CD4-positive, alpha-beta memory T cell (primary cell): ENCODE results near the gene SSU72. TPM values are rescaled to one million over a fixed set of nuclear protein-coding genes. Genes with fewer than 3 reads are reported as not detected.

Experiments used
- CTCF ChIA-PET: fragments of 350-600 bp; sonication (Branson Sonifier 250); formaldehyde crosslinking; loops from one replicate; lab custom pipeline; 2021; ENCODE audit warnings: inconsistent platforms; ENCODE audit not compliant: partially characterized antibody; lab: Charles Lee
- POLR2A ChIA-PET: fragments of 350-600 bp; sonication (Branson Sonifier 250); formaldehyde crosslinking; loops from one replicate; lab custom pipeline; 2021; ENCODE audit not compliant: partially characterized antibody; lab: Charles Lee
- DNase-seq, 5 donors: peaks; one replicate each; pipeline versions ENCODE4 v3.0.0 to v3.0.0-alpha.2; 2020 to 2022; ENCODE audit warnings: mixed read lengths in 1 of 5
- H3K27ac ChIP-seq: one replicate; pipeline ENCODE4 v1.7.0; 2013; ENCODE audit warnings: low read depth, low read length
- H3K27me3 ChIP-seq: 2 replicates; pipeline ENCODE4 v1.7.0; 2013; ENCODE audit warnings: mild to moderate bottlenecking, low read length, moderate library complexity; ENCODE audit not compliant: insufficient read depth
- H3K36me3 ChIP-seq: 2 replicates; pipeline ENCODE4 v1.7.0; 2013; ENCODE audit warnings: mild to moderate bottlenecking, low read length, moderate library complexity; ENCODE audit not compliant: insufficient read depth
- H3K4me1 ChIP-seq: 2 replicates; pipeline ENCODE4 v1.7.0; 2013; ENCODE audit warnings: mild to moderate bottlenecking, low read length, moderate library complexity; ENCODE audit not compliant: insufficient read depth
- H3K4me3 ChIP-seq, 2 donors: one replicate each; pipeline ENCODE4 v1.7.0; 2013; ENCODE audit warnings: low read length in 2 of 2, mild to moderate bottlenecking in 1 of 2
- H3K9me3 ChIP-seq, 2 donors: one replicate each; pipeline ENCODE4 v1.7.0; 2013; ENCODE audit warnings: low read length in 2 of 2, control low read depth in 1 of 2; ENCODE audit not compliant: control insufficient read depth in 1 of 2
- H3K27ac Mint-ChIP-seq, 7 donors: one replicate each; pipeline ENCODE4 v1.8.0; 2020 to 2021; ENCODE audit warnings: mixed read lengths in 7 of 7, mild to moderate bottlenecking in 6 of 7, inconsistent platforms in 3 of 7, moderate library complexity in 3 of 7
- H3K27me3 Mint-ChIP-seq, 2 donors: one replicate each; pipeline ENCODE4 v1.8.0; 2020 to 2021; ENCODE audit warnings: mixed read lengths in 2 of 2
- H3K36me3 Mint-ChIP-seq, 2 donors: one replicate each; pipeline ENCODE4 v1.8.0; 2020 to 2021; ENCODE audit warnings: mixed read lengths in 2 of 2, inconsistent platforms in 1 of 2, mild to moderate bottlenecking in 1 of 2
- H3K4me1 Mint-ChIP-seq, 4 donors: one replicate each; pipeline ENCODE4 v1.8.0; 2020 to 2021; ENCODE audit warnings: mixed read lengths in 4 of 4, mild to moderate bottlenecking in 1 of 4
- H3K4me3 Mint-ChIP-seq, 8 donors: one replicate each; pipeline ENCODE4 v1.8.0; 2020 to 2021; ENCODE audit warnings: mixed read lengths in 8 of 8, mild to moderate bottlenecking in 7 of 8, moderate library complexity in 6 of 8, inconsistent platforms in 3 of 8
- H3K9me3 Mint-ChIP-seq, 8 donors: one replicate each; pipeline ENCODE4 v1.8.0; 2020 to 2021; ENCODE audit warnings: mixed read lengths in 8 of 8, mild to moderate bottlenecking in 5 of 8, inconsistent platforms in 3 of 8, moderate library complexity in 1 of 8
- intact Hi-C: fragments of 100-400 bp; cut with micrococcal nuclease; formaldehyde crosslinking; loops from one replicate; pipeline ENCODE4 v1.15.1; 2023
- polyA plus RNA-seq, 2 donors: library from polyadenylated mRNA; unstranded; fragments of 300-500 nt; fragmentation: Illumina TruSeq; gene quantifications; one replicate each; pipeline ENCODE4 v1.2.3, GENCODE V29; 2021
- total RNA-seq, 2 experiments: library from RNA; stranded (reverse); gene quantifications; one replicate each; pipeline ENCODE4 v1.2.3, GENCODE V29; 2021

SSU72 gene
- total and polyA plus RNA-seq, 4 experiments from 2014 or later = 128 to 209 (median 167) TPM

DNA sequence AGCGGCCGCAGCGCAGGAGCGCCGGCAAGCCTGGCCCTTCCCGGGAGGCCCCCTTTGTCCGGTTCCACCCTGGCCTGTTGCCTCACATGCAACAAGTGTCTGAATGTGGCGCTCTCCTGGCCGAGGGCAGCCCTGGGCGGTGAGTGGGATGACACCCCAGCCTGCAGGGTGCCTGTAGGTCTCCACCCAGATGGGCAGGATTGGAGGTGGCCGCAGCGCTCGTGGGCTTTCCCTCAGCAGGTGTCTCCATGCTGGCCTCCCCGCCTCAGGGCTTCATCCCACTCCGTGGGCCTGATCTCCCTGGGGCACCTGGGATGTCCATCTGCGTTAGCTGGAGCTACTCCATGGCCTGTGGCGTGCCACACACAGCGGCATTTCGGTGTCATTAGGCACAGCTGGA, 42.2 kb upstream of the SSU72 start:
- no peak for DNase-seq
- intact Hi-C loops = no loop called here
- POLR2A ChIA-PET = interaction anchor here (1.2 to 6.8 kb wide), 2 partner anchors 9 to 13 kb away, joined by 4 to 152 read pairs; partner anchors contain the start of gene MMP23B

DNA sequence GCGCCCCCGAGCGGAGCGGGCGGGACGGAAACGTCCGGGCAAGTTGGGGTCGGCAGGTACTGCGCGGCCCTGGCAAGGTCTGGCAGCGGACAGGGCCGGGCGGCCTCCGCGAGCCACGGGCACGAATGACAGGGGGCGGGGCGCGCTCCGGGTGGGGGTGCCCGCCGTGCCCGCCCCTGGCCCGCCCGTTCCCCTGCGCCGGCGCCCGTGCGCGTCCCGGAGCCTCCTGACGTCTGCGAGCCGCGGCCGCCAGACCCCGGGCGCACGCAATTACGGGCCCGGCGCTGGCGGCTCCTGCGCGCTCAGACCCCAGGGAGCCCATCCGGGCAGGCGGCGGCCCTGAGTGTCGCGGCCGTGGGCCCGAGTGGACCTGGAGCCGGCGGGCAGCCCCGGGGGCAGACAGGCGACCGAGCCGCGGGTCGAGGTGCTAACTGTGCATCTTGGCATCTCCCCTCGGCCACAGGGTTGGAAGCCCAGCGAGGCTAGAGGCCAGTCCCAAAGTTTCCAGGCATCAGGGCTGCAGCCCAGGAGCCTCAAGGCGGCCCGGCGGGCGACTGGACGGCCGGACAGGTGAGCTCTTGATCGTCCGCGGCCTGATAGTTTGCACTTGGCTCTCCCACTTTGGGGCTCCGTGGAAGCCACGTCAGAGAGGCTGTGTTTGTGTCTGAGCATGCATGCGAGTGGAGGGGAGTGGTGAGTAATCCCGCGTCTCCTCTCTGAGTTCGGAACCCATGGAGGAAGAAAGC, 41.6 kb upstream of the SSU72 start:
- peaks cover 10 to 38% (median 24%) of the 10 kb centered on the region in 4 donors for H3K4me1 Mint-ChIP-seq
- H3K27me3 ChIP-seq = no peaks in the 10 kb centered on the region
- intact Hi-C loops = no loop called here
- peaks cover 29% of the 10 kb centered on the region for H3K4me1 ChIP-seq
- CTCF ChIA-PET = interaction anchor here (1.4 kb wide), 1 partner anchor 11 kb away, joined by 3 read pairs; no protein-coding TSS in a partner anchor
- H3K9me3 Mint-ChIP-seq = no peaks in the 10 kb centered on the region
- no peaks in the 10 kb centered on the region for H3K9me3 ChIP-seq
- no peaks in the 10 kb centered on the region for H3K27me3 Mint-ChIP-seq
- POLR2A ChIA-PET = interaction anchor here (1.0 to 6.8 kb wide), 18 partner anchors 9 to 932 kb away, joined by 3 to 152 read pairs (median 6); partner anchors contain the start of genes ATAD3A, AURKAIP1, CCNL2 and FNDC10
- H3K36me3 Mint-ChIP-seq = peaks cover 0 to 12% of the 10 kb centered on the region in 2 donors
- H3K36me3 ChIP-seq = no peaks in the 10 kb centered on the region
- H3K4me3 ChIP-seq = peak overlapping the region; percentile 61 to 89
- peak overlapping the region; percentile 100 for H3K27ac ChIP-seq
- DNase-seq = peak in 4 of 5 donors; percentile 45 to 50 (median 48)
- peak overlapping the region in 5 of 7 donors; percentile 57 to 93 (median 83) for H3K27ac Mint-ChIP-seq
- H3K4me3 Mint-ChIP-seq = peak overlapping the region; percentile 76 to 86 (median 81)

More for the DNA sequence above, 42.2 kb upstream of the SSU72 start:
- H3K27me3 Mint-ChIP-seq = no peaks in the 10 kb centered on the region
- H3K9me3 Mint-ChIP-seq = no peaks in the 10 kb centered on the region
- H3K36me3 Mint-ChIP-seq = peaks cover 0 to 12% of the 10 kb centered on the region in 2 donors
- Histone ChIP-seq H3K27me3 (no peaks in the 10 kb centered on the region), H3K4me3 (peak overlapping the region; percentile 61 to 89), H3K36me3 (no peaks in the 10 kb centered on the region), H3K9me3 (no peaks in the 10 kb centered on the region), H3K4me1 (peaks cover 29% of the 10 kb centered on the region), H3K27ac (no peak overlapping the region)
- H3K4me3 Mint-ChIP-seq = peak overlapping the region; percentile 76 to 86 (median 81)
- CTCF ChIA-PET = interaction anchor here (1.4 kb wide), 1 partner anchor 10 kb away, joined by 3 read pairs; no protein-coding TSS in a partner anchor
- H3K27ac Mint-ChIP-seq = peak overlapping the region in 6 of 7 donors; percentile 57 to 92 (median 74)
- H3K4me1 Mint-ChIP-seq = peaks cover 10 to 37% (median 23%) of the 10 kb centered on the region in 4 donors

DNA sequence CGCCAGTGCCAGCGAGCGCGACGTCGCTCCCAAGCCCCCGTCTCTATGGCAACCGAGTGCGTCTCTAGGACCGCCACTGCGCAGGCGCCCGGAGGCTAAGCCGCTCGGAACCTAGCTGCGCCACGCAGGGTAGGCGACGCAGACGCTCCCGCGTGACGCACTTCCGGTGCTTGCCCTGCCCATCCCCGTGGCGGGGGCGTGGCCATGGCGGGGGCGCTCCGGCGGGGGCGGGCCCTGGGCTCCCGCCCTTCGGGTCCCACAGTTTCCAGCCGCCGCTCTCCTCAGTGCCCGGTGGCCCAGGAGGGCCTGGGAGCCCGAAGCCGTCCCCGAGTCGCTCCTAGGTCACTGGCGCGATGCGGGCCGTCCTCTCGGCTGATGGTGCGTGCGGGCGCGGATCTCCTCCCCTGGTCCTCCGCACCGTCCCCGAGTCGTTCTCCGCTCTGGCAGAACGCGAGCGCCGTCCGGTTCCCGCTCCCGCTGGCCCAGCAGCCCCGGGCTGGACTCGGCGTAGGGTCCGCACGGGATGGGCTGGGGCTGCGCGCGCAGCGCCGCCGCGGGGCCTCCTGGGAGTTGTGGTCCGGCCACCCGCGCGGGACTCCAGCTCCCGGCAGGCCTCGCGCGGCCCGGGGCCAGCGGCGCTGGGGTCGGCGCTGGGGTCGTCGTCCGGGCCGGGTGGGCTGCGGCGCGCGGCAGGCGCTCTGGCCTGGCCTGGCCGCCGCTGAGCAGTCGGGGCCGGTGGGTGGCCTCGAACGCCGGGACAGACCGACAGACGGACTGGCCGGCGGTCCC, 40.8 kb upstream of the SSU72 start, which contains the start of gene MIB2:
TSS of gene MIB2 (plus strand) at position 245 of the 789 bp plus-strand sequence. CDS start 7,953 bp downstream, outside the sequence.
- peak; percentile 98 to 99 (median 99) for DNase-seq
- H3K27ac ChIP-seq = peak within 1 kb of the TSS; percentile 100
- no peaks in the 10 kb centered on the region for H3K27me3 ChIP-seq
- peaks cover 0 to 12% of the 10 kb centered on the region in 2 donors for H3K36me3 Mint-ChIP-seq
- intact Hi-C loops = loop anchor here (1.0 to 2.0 kb wide), 5 partner anchors 15 to 294 kb away; partner anchors contain the start of genes AURKAIP1, FNDC10 and SSU72
- ChIA-PET POLR2A (interaction anchor here (0.6 to 6.8 kb wide), 23 partner anchors 9 to 933 kb away, joined by 3 to 152 read pairs (median 5); partner anchors contain the start of genes ATAD3A, AURKAIP1, CCNL2 and FNDC10), CTCF (interaction anchor here (1.3 kb wide), 1 partner anchor 241 kb away, joined by 3 read pairs; the partner anchor contains the start of gene AURKAIP1)
- H3K9me3 ChIP-seq = no peaks in the 10 kb centered on the region
- H3K36me3 ChIP-seq = no peaks in the 10 kb centered on the region
- H3K4me3 ChIP-seq = peak within 1 kb of the TSS; percentile 73 to 89
- peak within 1 kb of the TSS; percentile 98 to 100 (median 99) for H3K27ac Mint-ChIP-seq
- H3K4me3 Mint-ChIP-seq = peak within 1 kb of the TSS; percentile 89 to 97 (median 94)
- H3K4me1 Mint-ChIP-seq = peaks cover 10 to 38% (median 26%) of the 10 kb centered on the region in 4 donors
- H3K4me1 ChIP-seq = peaks cover 29% of the 10 kb centered on the region
- H3K27me3 Mint-ChIP-seq = no peaks in the 10 kb centered on the region
- H3K9me3 Mint-ChIP-seq = no peaks in the 10 kb centered on the region

DNA sequence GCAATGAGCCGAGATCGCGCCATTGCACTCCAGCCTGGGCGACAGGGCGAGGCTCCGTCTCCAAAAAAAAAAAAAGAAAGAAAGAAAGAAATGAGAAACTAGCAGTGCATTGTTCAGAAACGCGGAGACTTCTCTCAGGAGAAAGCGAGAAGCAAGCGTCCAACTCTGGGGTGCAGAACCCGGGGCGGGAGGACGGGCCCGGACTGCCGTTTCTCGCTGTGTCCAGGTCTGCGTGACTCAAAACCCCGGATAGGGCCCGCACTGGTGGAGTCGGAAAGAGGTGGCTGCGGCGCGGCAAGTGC, 40.2 kb upstream of the SSU72 start:
- DNase-seq = no peak
- Histone ChIP-seq H3K27ac (peak overlapping the region; percentile 100), H3K4me3 (peak overlapping the region; percentile 73 to 89), H3K27me3 (no peaks in the 10 kb centered on the region), H3K9me3 (no peaks in the 10 kb centered on the region), H3K4me1 (peaks cover 29% of the 10 kb centered on the region), H3K36me3 (no peaks in the 10 kb centered on the region)
- H3K36me3 Mint-ChIP-seq = peaks cover 0 to 12% of the 10 kb centered on the region in 2 donors
- peak overlapping the region; percentile 89 to 97 (median 94) for H3K4me3 Mint-ChIP-seq
- H3K27me3 Mint-ChIP-seq = no peaks in the 10 kb centered on the region
- ChIA-PET POLR2A (interaction anchor here (0.8 to 6.8 kb wide), 19 partner anchors 8 to 776 kb away, joined by 3 to 152 read pairs (median 6); partner anchors contain the start of genes ATAD3A, AURKAIP1, CCNL2 and FNDC10), CTCF (interaction anchor here (1.3 kb wide), 1 partner anchor 240 kb away, joined by 3 read pairs; the partner anchor contains the start of gene AURKAIP1)
- peak overlapping the region; percentile 98 to 100 (median 99) for H3K27ac Mint-ChIP-seq
- no peaks in the 10 kb centered on the region for H3K9me3 Mint-ChIP-seq
- intact Hi-C loops = loop anchor here (1.0 to 2.0 kb wide), 5 partner anchors 14 to 294 kb away; partner anchors contain the start of genes AURKAIP1, FNDC10 and SSU72
- H3K4me1 Mint-ChIP-seq = peaks cover 10 to 38% (median 26%) of the 10 kb centered on the region in 4 donors

DNA sequence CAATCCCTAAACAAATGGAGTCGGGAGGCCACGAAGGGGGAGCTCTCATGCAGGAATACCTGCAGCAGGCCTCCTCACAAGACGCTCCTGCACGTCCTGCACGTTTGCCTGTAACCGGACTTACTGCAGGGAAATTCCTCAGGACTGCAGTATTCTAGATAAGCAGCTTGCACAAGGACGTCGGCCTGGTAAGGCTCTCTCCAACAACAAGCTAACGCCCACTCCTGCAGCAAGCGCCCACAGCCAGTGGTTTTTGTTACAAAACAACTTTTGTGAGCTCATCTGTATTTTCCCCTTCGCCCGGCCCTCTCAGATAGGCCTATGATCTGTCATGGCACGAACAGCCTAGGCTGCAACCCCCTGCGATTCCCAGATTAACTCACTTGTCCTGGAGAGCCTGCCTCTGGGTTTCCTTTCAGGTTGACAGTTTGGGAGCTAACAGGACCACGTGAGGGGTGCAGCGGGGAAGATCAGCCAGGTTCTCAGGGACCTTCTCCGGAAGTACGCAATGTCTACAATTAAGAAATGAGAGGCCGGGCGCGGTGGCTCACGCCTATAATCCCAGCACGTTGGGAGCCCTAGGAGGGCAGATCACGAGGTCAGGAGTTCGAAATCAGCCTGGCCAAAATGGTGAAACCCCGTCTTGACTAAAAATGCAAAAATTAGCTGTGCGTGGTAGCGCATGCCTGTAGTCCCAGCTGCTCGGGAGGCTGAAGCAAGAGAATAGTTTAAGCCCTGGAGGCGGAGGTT, 39.7 kb upstream of the SSU72 start:
- peaks cover 0 to 12% of the 10 kb centered on the region in 2 donors for H3K36me3 Mint-ChIP-seq
- peak overlapping the region; percentile 98 to 100 (median 99) for H3K27ac Mint-ChIP-seq
- Histone ChIP-seq H3K4me1 (peaks cover 29% of the 10 kb centered on the region), H3K4me3 (peak overlapping the region; percentile 73 to 89), H3K27me3 (no peaks in the 10 kb centered on the region), H3K36me3 (no peaks in the 10 kb centered on the region), H3K9me3 (no peaks in the 10 kb centered on the region), H3K27ac (peak overlapping the region; percentile 100)
- DNase-seq = peak; percentile 58 to 89 (median 69)
- H3K27me3 Mint-ChIP-seq = no peaks in the 10 kb centered on the region
- no peaks in the 10 kb centered on the region for H3K9me3 Mint-ChIP-seq
- intact Hi-C loops = loop anchor here (2.0 kb wide), 2 partner anchors 14 to 16 kb away; partner anchors contain the start of gene FNDC10
- ChIA-PET POLR2A (interaction anchor here (0.8 to 6.8 kb wide), 18 partner anchors 8 to 601 kb away, joined by 3 to 152 read pairs (median 6); partner anchors contain the start of genes ATAD3A, AURKAIP1, CCNL2 and FNDC10), CTCF (interaction anchor here (0.8 to 1.3 kb wide), 3 partner anchors 16 to 292 kb away, joined by 3 read pairs; partner anchors contain the start of gene AURKAIP1)
- H3K4me3 Mint-ChIP-seq = peak overlapping the region; percentile 89 to 97 (median 94)
- H3K4me1 Mint-ChIP-seq = peaks cover 10 to 38% (median 26%) of the 10 kb centered on the region in 4 donors
